ENCODE data around the gene GP1BA.

The GP1BA gene

GRCh38 chr17:4951486-4951885, 19.4 kb downstream of the GP1BA start:
- no peak for DNase-seq

- no peak for DNase-seq
Measured at GRCh38 chr17:4953451-4953961, 21.4 kb downstream of the GP1BA start.

GRCh38 chr17:4955091-4955490, 23.0 kb downstream of the GP1BA start:
- no peak for DNase-seq

GRCh38 chr17:4956493-4957061, 24.5 kb downstream of the GP1BA start:
- no peak for DNase-seq

- no peak for DNase-seq
Measured at GRCh38 chr17:4958102-4958501, 26.0 kb downstream of the GP1BA start.

GRCh38 chr17:4959261-4959965, 27.3 kb downstream of the GP1BA start:
- no peak for DNase-seq

- no peak for DNase-seq
Measured at GRCh38 chr17:4960279-4960922, 28.3 kb downstream of the GP1BA start.

- DNase-seq: no peak
Measured at GRCh38 chr17:4965311-4965986, 33.4 kb downstream of the GP1BA start.

GRCh38 chr17:4966844-4967538, 34.9 kb downstream of the GP1BA start:
- DNase-seq: peak; percentile 99

- DNase-seq: peak; percentile 96
Measured at GRCh38 chr17:4967539-4968485, 35.7 kb downstream of the GP1BA start, which contains the start of gene SPAG7. Gene SPAG7, minus strand, starts transcription at chr17:4967817. Its CDS starts 13 bp downstream, at chr17:4967804.

- peak; percentile 38 for DNase-seq
Measured at GRCh38 chr17:4968486-4969046, 36.5 kb downstream of the GP1BA start.

- no peak for DNase-seq
Measured at GRCh38 chr17:4969047-4969550, 37.0 kb downstream of the GP1BA start.

GRCh38 chr17:4969551-4970173, 37.6 kb downstream of the GP1BA start:
- DNase-seq: no peak

- DNase-seq: no peak
Measured at GRCh38 chr17:4970273-4970672, 38.2 kb downstream of the GP1BA start.

GRCh38 chr17:4971826-4972225, 39.7 kb downstream of the GP1BA start:
- no peak for DNase-seq

- no peak for DNase-seq
Measured at GRCh38 chr17:4972322-4972721, 40.2 kb downstream of the GP1BA start.

- DNase-seq: no peak
Measured at GRCh38 chr17:4972752-4973151, 40.7 kb downstream of the GP1BA start.

GRCh38 chr17:4973256-4974114, 41.4 kb downstream of the GP1BA start:
- no peak for DNase-seq

- DNase-seq: no peak
Measured at GRCh38 chr17:4974115-4974670, 42.1 kb downstream of the GP1BA start.
